Peyer's patch (tissue), 4 donors: ENCODE results near the gene STAM2. TPM values are rescaled to one million over a fixed set of nuclear protein-coding genes. Genes with fewer than 3 reads are reported as not detected.

ENCODE experiments used
- DNase-seq, 3 donors: peaks; one replicate each; pipeline ENCODE4 v3.0.0-alpha.2; 2017 to 2019
- H3K27ac ChIP-seq, 4 donors: fragments of 200-600 bp; sonication (generic); one replicate each; pipeline ENCODE4 v1.5.1; 2016 to 2019
- H3K27me3 ChIP-seq, 2 donors: fragments of 200-600 bp; sonication (generic); one replicate each; pipeline ENCODE4 v1.5.1; 2019
- H3K36me3 ChIP-seq, 3 donors: fragments of 200-600 bp; sonication (generic); one replicate each; pipeline ENCODE4 v1.5.1; 2016 to 2019
- H3K4me1 ChIP-seq, 4 donors: fragments of 200-600 bp; sonication (generic); one replicate each; pipeline ENCODE4 v1.5.1; 2016 to 2019
- H3K4me3 ChIP-seq, 4 donors: fragments of 200-600 bp; sonication (generic); 1 replicate in 3 of 4; 2 replicates in 1 of 4; pipeline ENCODE4 v1.5.1; 2016 to 2019; ENCODE audit warnings: mild to moderate bottlenecking in 1 of 4
- H3K9me3 ChIP-seq, 4 donors: fragments of 200-600 bp; sonication (generic); one replicate each; pipeline ENCODE4 v1.5.1; 2016 to 2019; ENCODE audit warnings: mild to moderate bottlenecking in 1 of 4
- CTCF ChIP-seq, 6 experiments: fragments of 450-650 bp in 4 of 6; fragments of 200-600 bp in 2 of 6; sonication (generic) in 1 of 6; IDR thresholded peaks; one replicate each; pipeline ENCODE4 v1.5.1; 2017 to 2019; ENCODE audit warnings: antibody characterized with exemption in 6 of 6, mild to moderate bottlenecking in 3 of 6, moderate library complexity in 1 of 6
- POLR2A ChIP-seq, 2 donors: fragments of 450-650 bp; IDR thresholded peaks; one replicate each; pipeline ENCODE4 v1.5.1; 2017; ENCODE audit warnings: antibody characterized with exemption in 2 of 2, mild to moderate bottlenecking in 2 of 2, moderate library complexity in 2 of 2
- total RNA-seq, 4 donors: library from RNA; depleted of rRNA; stranded (reverse); fragments of >200 nt; gene quantifications; one replicate each; pipeline ENCODE4 v1.1.0, GENCODE V29; 2016

The STAM2 gene
- 10 to 100 TPM; 29.7 to 46.2 (median 36.8) TPM for total RNA-seq

DNA sequence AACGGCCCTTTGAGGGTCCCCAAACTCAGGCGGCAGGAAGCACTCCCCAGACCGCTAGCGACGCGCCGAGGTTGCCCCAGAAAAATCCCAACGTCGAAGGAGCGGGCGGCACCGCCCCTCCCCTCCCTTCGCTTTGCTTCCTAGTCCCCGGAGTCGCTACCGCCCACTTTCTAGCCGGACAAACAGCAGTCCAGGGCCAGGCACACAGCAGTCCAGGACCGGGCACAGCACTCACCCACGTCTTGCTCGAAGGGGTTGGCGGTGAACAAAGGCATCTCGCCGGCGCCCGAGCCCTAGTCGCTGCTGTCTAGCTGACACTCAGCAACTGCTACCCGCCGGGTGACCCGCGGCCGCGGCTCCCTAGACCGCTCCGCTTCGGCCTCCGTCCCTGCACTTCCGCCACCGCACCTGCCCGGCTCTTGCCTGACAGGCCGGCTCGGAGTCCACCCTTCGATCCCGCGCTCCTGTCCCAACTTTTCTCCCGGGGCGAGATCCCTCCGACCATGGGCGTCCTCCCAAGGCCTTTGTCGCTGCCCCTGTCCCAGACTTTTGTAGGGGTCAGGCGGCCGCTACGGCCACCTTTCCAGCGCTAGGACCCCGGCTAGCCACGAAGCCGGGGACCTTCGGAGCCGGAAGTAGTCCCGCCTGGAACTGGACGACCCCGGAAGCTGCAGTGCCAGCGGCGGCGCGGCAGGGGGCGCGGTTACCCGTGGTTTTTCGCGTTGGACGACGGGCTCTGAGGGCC lies at the start of gene STAM2:
TSS of gene STAM2 (minus strand) at position 396 of the 745 bp plus-strand sequence. CDS start at position 275, 121 bp downstream.
- TF ChIP-seq POLR2A (IDR thresholded peaks at IDR 0.05) (peak; percentile 81 to 88), CTCF (IDR thresholded peaks at IDR 0.05) (peak; percentile 85 to 98 (median 97))
- Histone ChIP-seq H3K9me3 (no peaks in the 10 kb centered on the region), H3K36me3 (no peaks in the 10 kb centered on the region), H3K4me3 (peak within 1 kb of the TSS; percentile 73 to 96 (median 94)), H3K27ac (peak within 1 kb of the TSS; percentile 92 to 98 (median 96)), H3K4me1 (peaks cover 0 to 27% (median 5%) of the 10 kb centered on the region in 4 donors), H3K27me3 (no peaks in the 10 kb centered on the region)
- DNase-seq = peak; percentile 83 to 97 (median 95)

GRCh38 chr2:152223977-152224376 lies 48.4 kb upstream of the STAM2 start:
- Histone ChIP-seq H3K4me1 (peaks cover 0 to 16% (median 0%) of the 10 kb centered on the region in 4 donors), H3K36me3 (no peaks in the 10 kb centered on the region), H3K27ac (peak overlapping the region in 1 of 4 donors; percentile 30), H3K4me3 (no peak overlapping the region), H3K9me3 (no peaks in the 10 kb centered on the region), H3K27me3 (no peaks in the 10 kb centered on the region)
- no peak for TF ChIP-seq CTCF (IDR thresholded peaks at IDR 0.05)
- TF ChIP-seq POLR2A (IDR thresholded peaks at IDR 0.05) = no peak
- no peak for DNase-seq

DNA sequence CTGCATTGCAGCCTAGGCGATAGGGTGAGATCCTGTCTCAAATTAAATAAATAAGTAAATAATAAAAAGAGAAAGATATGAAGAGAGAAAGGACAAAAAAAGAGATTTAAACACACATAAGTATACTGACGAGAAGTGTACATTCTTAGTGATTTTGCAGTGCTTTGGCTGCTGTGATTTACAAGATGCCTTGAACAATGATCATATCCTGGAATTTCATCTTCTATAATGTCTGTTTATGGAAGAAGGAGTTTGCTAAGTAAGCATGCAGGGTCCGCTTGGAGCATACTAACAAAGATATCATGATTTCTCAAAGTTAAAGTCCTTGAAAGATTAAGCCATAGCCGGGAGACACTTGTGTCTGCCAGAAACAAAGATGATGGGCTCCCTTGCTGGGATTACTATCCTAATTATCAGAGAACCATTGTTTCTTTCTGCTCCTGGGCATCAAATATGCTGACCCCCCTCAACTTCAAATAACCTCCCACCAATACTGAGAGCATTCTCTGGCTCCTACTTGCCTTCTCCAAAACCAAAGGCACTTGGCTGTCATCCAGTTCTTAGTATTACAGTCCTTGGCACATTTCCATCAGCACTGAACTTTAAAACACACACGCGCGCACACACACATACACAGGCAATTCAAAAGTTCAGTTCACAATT lies 47.5 kb upstream of the STAM2 start:
- Histone ChIP-seq H3K36me3 (no peaks in the 10 kb centered on the region), H3K4me3 (no peak overlapping the region), H3K9me3 (no peaks in the 10 kb centered on the region), H3K27ac (peak overlapping the region in 1 of 4 donors; percentile 1), H3K4me1 (peaks cover 0 to 16% (median 0%) of the 10 kb centered on the region in 4 donors), H3K27me3 (no peaks in the 10 kb centered on the region)
- TF ChIP-seq POLR2A (IDR thresholded peaks at IDR 0.05) (no peak), CTCF (IDR thresholded peaks at IDR 0.05) (no peak)
- DNase-seq = peak in 1 of 3 donors; percentile 51

DNA sequence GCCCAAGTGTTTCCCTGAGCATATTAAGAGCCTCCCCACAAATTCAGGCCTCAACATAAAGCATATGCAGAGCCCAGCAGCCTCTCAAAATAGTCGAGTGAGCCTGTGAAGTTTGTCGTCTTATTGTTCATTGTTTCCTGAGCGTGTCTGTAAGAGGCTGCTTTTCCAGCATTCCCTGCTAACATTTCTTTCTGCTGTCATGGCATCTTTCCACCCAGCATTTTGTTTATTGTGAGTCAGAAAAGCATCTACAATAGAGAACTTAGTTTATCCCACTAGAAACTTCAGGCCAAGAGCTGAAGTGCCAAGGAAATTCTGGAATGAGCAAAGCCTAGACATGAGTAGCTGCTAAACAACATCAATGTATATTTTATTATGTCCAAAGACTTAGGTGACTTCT lies 46.3 kb upstream of the STAM2 start:
- Histone ChIP-seq H3K9me3 (no peaks in the 10 kb centered on the region), H3K4me3 (no peak overlapping the region), H3K27ac (no peak overlapping the region), H3K36me3 (no peaks in the 10 kb centered on the region), H3K27me3 (no peaks in the 10 kb centered on the region), H3K4me1 (peaks cover 0 to 16% (median 0%) of the 10 kb centered on the region in 4 donors)
- no peak for TF ChIP-seq CTCF (IDR thresholded peaks at IDR 0.05)
- TF ChIP-seq POLR2A (IDR thresholded peaks at IDR 0.05) = no peak
- no peak for DNase-seq

DNA sequence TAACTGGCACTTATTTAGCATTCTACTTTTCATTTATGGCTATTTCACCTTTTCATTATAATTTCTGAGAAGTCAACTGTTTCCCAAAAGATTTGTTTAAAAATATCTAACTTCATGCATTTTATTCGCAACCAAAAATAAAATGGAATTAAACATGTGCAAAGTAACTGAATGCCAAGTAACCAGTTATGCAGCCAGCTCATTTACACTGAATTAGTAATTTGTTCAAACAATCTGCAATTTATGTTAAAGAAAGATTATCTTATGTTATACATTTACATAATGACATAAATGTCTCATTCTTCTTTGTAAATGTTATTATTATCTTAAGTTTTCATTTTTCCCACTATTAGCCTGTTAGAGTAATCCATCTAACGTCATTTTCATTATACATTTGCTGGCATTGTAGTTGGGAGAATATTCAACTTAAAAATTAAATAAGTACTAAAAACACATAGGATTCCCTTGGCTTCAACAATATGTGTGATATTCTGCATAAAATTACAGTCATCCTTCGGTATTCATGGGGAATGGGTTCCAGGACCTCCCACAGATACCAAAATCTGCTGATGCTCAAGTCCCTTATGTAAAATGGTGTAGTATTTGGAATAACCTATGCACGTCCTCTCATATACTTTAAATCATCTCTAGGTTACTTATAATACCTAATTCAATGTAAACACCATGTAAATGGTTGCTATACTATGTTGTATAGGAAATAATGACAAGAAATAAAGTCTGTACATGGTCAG lies 43.7 kb upstream of the STAM2 start:
- TF ChIP-seq POLR2A (IDR thresholded peaks at IDR 0.05) (no peak), CTCF (IDR thresholded peaks at IDR 0.05) (no peak)
- Histone ChIP-seq H3K36me3 (no peaks in the 10 kb centered on the region), H3K9me3 (no peaks in the 10 kb centered on the region), H3K27ac (no peak overlapping the region), H3K27me3 (no peaks in the 10 kb centered on the region), H3K4me1 (peaks cover 0 to 14% (median 0%) of the 10 kb centered on the region in 4 donors), H3K4me3 (no peak overlapping the region)
- no peak for DNase-seq
